Parietal lobe (tissue), 2 donors: ENCODE results near the gene COMMD4. TPM values are rescaled to one million over a fixed set of nuclear protein-coding genes. Genes with fewer than 3 reads are reported as not detected.

Experiments used
- small RNA-seq: library from RNA; depleted of rRNA; stranded (forward); fragments of <200 nt; gene quantifications from one replicate; pipeline ENCODE3, GENCODE V24; 2014; ENCODE audit warnings: low replicate concordance
- total RNA-seq: library from RNA; depleted of rRNA; stranded (reverse); fragments of >200 nt; gene quantifications from one replicate; pipeline ENCODE4 v1.2.3, GENCODE V29; 2014

Gene COMMD4
- total RNA-seq, result 22.2 TPM

DNA sequence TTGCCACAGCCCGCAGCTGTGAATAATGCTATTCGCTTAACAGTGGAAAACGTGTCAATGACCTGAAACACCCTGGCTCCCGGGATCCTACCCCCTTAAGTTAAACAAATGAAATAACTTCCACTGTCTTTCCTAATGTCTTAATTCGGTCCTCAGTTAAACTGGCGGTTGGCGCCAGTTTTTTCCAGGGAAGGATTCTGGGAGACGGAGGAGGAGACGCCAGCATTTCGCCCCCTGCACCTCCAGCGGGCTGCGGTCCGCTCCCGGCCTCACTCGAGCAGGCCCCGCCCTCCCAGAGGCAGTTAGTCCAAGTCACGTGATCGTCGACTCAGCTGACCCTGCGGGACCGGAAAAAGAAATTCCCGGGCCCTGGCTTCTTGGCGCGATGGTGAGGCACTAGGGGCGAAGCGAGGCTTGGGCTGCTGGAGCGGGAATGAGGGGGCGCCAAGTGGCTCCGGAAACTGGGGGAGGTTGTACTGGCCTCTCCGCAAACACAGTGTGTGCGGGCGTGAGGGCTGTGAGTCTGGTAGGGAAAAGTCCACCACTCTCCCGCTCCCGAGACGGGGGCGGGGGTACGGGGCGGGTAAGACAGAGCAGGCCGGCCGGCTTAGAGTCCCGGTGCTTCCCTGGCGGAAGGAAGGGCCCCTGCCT, at the start of gene COMMD4:
TSS of gene COMMD4 (plus strand) at position 359 of the 651 bp plus-strand sequence. CDS start at position 386, 27 bp downstream.

DNA sequence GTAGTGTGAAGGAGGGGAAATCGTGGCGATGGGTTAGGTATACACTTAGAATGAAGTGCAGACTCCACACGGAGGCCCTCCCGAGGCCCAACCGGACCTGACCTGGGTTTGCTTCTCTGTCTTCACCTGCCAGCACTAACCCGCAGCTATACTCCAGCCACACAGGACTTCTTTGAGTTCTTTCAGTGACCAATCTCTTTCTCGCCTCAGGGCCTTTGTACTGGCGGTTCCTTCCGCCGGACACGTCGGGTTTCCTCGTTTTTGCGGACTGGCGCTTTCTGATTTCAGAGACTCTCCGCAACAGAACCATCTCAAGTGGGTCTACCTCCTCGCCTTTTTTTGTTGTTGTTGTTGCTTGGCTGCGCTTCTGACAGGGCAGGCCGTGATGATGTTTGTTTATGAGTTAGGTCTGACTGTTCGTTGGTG, 10.9 kb downstream of the COMMD4 start, which contains the start of gene NEIL1:
TSS of gene NEIL1 (plus strand) at position 244 of the 426 bp plus-strand sequence. CDS start 1,867 bp downstream, outside the sequence.

DNA sequence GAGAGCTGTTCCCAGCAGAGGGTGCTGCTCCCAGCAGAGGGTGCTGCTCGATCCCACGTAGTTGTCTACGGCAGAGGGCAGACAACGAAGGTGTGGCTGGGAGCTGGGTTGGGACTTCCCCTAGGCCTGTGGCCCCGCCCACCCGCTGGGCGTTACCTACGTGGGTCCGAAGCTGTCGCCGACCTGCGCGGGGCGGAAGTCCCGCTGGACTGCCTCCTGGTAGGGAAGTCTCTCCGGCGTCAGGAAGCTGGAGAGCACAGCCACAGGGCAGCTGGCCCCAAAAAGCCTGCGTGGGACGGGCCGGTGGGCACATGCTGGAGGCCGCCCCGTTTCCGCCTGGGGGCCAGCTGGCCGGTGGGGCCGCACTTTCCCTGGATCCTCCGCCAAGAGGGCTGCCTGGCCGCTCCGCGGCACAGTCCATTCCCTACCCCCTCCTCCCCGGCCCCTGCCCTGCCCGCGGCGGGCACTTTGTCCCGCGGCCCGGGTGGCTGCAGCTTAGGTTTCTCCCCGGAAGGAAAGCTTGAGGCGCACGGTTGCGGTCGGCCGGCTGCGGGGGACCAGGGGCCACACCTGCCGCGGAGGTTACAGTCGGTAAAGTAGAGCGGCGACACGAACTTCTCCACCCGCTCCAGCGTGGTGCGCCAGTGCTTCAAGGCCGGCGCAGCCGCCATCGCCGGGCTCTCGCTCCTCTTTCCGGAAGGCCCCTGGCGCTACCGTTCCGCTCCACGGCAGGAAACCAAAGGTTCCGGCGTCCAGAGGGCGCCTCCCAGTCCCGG, 32.2 kb downstream of the COMMD4 start, which contains the start of gene MAN2C1:
TSS of gene MAN2C1 (minus strand) at position 695 of the 776 bp plus-strand sequence. CDS start at position 671, 24 bp downstream.

Small RNA genes lying within 50 kb of the gene (small RNA-seq; reads per million reads assigned to genes)
- gene RN7SL327P, result not detected

Other genes with a start within 250 kb of the COMMD4 start
- 1.9 TPM for gene C15orf39, start 134.2 kb upstream of the COMMD4 start, total RNA-seq
- gene GOLGA6C, start 77.7 kb upstream of the COMMD4 start, total RNA-seq, result not detected
- not detected for gene GOLGA6D, start 53.2 kb upstream of the COMMD4 start, total RNA-seq
- 63.9 TPM for gene NEIL1, start 11.0 kb downstream of the COMMD4 start, total RNA-seq
- 162 TPM for gene MAN2C1, start 32.5 kb downstream of the COMMD4 start, total RNA-seq
- gene SIN3A, start 115.6 kb downstream of the COMMD4 start, total RNA-seq, result 58.5 TPM
- gene PTPN9, start 243.3 kb downstream of the COMMD4 start, total RNA-seq, result 32.2 TPM